WI38 (cell line): ENCODE measurements around the gene AP1S3.

Experiments used
- H3K4me3 ChIP-seq: 2 replicates; pipeline ENCODE4 v1.5.1; 2011; ENCODE audit warnings: low read depth, mild to moderate bottlenecking, control low read depth, low read length
- CTCF ChIP-seq: IDR thresholded peaks from 2 replicates; pipeline ENCODE4 v1.5.1; 2012; ENCODE audit warnings: low read depth, mild to moderate bottlenecking, control low read depth, low read length

Gene AP1S3

GRCh38 chr2:223786943-223787342, 50.4 kb downstream of the AP1S3 start:
- no peak overlapping the region for H3K4me3 ChIP-seq
- no peak for TF ChIP-seq CTCF

- TF ChIP-seq CTCF: no peak
- no peak overlapping the region for H3K4me3 ChIP-seq
Observed at GRCh38 chr2:223786236-223786635, 51.1 kb downstream of the AP1S3 start.

GRCh38 chr2:223784221-223784772, 53.1 kb downstream of the AP1S3 start:
- no peak for TF ChIP-seq CTCF
- H3K4me3 ChIP-seq: no peak overlapping the region

GRCh38 chr2:223782629-223783028, 54.8 kb downstream of the AP1S3 start:
- no peak overlapping the region for H3K4me3 ChIP-seq
- TF ChIP-seq CTCF: no peak

GRCh38 chr2:223781560-223781959, 55.8 kb downstream of the AP1S3 start:
- no peak overlapping the region for H3K4me3 ChIP-seq
- TF ChIP-seq CTCF: no peak

GRCh38 chr2:223779877-223780276, 57.5 kb downstream of the AP1S3 start:
- no peak for TF ChIP-seq CTCF
- no peak overlapping the region for H3K4me3 ChIP-seq

- no peak overlapping the region for H3K4me3 ChIP-seq
- no peak for TF ChIP-seq CTCF
Observed at GRCh38 chr2:223774193-223774592, 63.2 kb downstream of the AP1S3 start.
